ENCODE measurements around the gene NAV2. TPM values are rescaled to one million over a fixed set of nuclear protein-coding genes. Genes with fewer than 3 reads are reported as not detected.

NAV2 gene
- polyA plus RNA-seq, 1 donor from 2014 or later = 3.0 TPM

DNA sequence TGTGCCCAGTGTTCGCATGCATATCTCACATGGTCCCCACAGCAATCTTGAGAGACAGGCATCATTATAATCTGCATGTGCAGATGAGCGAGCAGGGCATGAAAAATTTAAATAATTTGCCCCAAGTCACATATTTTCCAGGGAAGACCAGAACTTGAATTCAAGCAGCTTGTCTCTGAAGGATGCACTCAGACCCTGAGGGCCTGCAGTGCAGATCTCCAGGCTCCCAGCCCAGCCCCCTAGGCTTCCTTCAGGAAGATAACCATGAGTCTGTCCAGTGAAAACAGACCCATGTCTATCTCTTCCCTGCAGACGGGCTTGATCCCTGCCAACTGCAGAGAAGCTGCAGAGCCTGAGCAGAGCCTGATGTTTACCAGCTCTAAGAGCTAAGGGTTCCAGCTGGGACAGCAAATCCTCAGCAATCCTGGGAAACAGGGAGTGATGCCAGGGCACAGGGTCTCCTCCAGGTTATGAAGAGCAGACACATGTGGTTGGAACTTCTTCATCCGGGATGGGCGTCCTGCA is 55.1 kb downstream of the NAV2 start:
- TF ChIP-seq TAF1 (IDR thresholded peaks at IDR 0.05; ENCODE audit: low read depth) (no peak), RAD21 (conservative IDR thresholded peaks at IDR 0.05) (no peak), SMC3 (conservative IDR thresholded peaks at IDR 0.05; ENCODE audit: poor library complexity) (no peak), POLR2AphosphoS5 (IDR thresholded peaks at IDR 0.05) (no peak), EP300 (conservative IDR thresholded peaks at IDR 0.05; ENCODE audit: poor library complexity, severe bottlenecking) (no peak)
- TF ChIP-seq, protein P1, sequence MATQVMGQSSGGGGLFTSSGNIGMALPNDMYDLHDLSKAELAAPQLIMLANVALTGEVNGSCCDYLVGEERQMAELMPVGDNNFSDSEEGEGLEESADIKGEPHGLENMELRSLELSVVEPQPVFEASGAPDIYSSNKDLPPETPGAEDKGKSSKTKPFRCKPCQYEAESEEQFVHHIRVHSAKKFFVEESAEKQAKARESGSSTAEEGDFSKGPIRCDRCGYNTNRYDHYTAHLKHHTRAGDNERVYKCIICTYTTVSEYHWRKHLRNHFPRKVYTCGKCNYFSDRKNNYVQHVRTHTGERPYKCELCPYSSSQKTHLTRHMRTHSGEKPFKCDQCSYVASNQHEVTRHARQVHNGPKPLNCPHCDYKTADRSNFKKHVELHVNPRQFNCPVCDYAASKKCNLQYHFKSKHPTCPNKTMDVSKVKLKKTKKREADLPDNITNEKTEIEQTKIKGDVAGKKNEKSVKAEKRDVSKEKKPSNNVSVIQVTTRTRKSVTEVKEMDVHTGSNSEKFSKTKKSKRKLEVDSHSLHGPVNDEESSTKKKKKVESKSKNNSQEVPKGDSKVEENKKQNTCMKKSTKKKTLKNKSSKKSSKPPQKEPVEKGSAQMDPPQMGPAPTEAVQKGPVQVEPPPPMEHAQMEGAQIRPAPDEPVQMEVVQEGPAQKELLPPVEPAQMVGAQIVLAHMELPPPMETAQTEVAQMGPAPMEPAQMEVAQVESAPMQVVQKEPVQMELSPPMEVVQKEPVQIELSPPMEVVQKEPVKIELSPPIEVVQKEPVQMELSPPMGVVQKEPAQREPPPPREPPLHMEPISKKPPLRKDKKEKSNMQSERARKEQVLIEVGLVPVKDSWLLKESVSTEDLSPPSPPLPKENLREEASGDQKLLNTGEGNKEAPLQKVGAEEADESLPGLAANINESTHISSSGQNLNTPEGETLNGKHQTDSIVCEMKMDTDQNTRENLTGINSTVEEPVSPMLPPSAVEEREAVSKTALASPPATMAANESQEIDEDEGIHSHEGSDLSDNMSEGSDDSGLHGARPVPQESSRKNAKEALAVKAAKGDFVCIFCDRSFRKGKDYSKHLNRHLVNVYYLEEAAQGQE (IDR thresholded peaks at IDR 0.05; ENCODE audit: borderline replicate concordance) = no peak
- no peak overlapping the region for H3K4me2 ChIP-seq (ENCODE audit: low read length)
- no peak overlapping the region for H3K4me3 ChIP-seq (ENCODE audit: low read length)
- no peaks in the 10 kb centered on the region for H3K9me3 ChIP-seq (ENCODE audit: low read length)
- no peaks in the 10 kb centered on the region for H4K20me1 ChIP-seq (ENCODE audit: insufficient read depth)
- no peaks in the 10 kb centered on the region for H3K9me2 ChIP-seq (ENCODE audit: insufficient read depth, low read length)
- no peaks in the 10 kb centered on the region for H3K79me2 ChIP-seq (replicated peaks; ENCODE audit: insufficient read depth, low read length)
- H2AFZ ChIP-seq (ENCODE audit: low read depth, low read length) = no peak overlapping the region
- no peak overlapping the region for H3K9ac ChIP-seq (ENCODE audit: low read length)
- H3K27ac ChIP-seq (ENCODE audit: low read length) = no peak overlapping the region
- no peaks in the 10 kb centered on the region for H3F3A ChIP-seq (ENCODE audit: insufficient read depth, low read length, poor library complexity, severe bottlenecking)
- no peaks in the 10 kb centered on the region for H3K36me3 ChIP-seq (ENCODE audit: insufficient read depth, low read length)
- H3K27me3 ChIP-seq (ENCODE audit: insufficient read depth, low read depth, low read length) = peaks cover 11% of the 10 kb centered on the region

DNA sequence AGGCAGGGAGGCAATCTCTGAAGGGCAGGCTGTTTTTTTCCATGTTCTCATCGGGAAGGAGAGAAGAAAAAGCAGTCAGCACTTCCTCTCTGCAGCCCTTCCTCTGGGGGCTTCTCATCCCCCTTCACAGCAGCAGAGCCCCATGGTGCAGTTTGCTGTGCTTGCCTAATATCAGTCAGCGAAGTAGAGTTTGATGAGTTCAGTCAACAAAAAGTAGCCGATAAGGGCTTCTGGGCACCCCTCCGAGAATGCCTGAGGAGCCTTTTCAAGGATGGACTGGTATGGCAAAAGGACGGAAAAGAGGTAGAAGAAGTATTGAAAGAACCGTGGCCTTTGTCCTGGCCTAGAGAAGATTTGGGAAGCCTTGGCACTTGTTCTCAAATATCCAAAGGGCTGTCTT is 55.6 kb downstream of the NAV2 start:
- Histone ChIP-seq H3K9me3 (ENCODE audit: low read length) (no peaks in the 10 kb centered on the region), H3K27ac (ENCODE audit: low read length) (no peak overlapping the region), H3K9ac (ENCODE audit: low read length) (no peak overlapping the region), H3F3A (ENCODE audit: insufficient read depth, low read length, poor library complexity, severe bottlenecking) (no peaks in the 10 kb centered on the region), H3K9me2 (ENCODE audit: insufficient read depth, low read length) (no peaks in the 10 kb centered on the region), H2AFZ (ENCODE audit: low read depth, low read length) (no peak overlapping the region), H4K20me1 (ENCODE audit: insufficient read depth) (no peaks in the 10 kb centered on the region), H3K36me3 (ENCODE audit: insufficient read depth, low read length) (no peaks in the 10 kb centered on the region), H3K27me3 (ENCODE audit: insufficient read depth, low read depth, low read length) (peaks cover 7% of the 10 kb centered on the region), H3K79me2 (replicated peaks; ENCODE audit: insufficient read depth, low read length) (no peaks in the 10 kb centered on the region), H3K4me3 (ENCODE audit: low read length) (no peak overlapping the region), H3K4me2 (ENCODE audit: low read length) (no peak overlapping the region)
- TF ChIP-seq EZH2 (IDR thresholded peaks at IDR 0.05; ENCODE audit: borderline replicate concordance, insufficient read depth, low read length, poor library complexity, severe bottlenecking) = no peak
- no peak for TF ChIP-seq CTCF (IDR thresholded peaks at IDR 0.05; ENCODE audit: poor library complexity, severe bottlenecking)
- TF ChIP-seq TAF1 (IDR thresholded peaks at IDR 0.05; ENCODE audit: low read depth) = no peak
- no peak for TF ChIP-seq SMC3 (conservative IDR thresholded peaks at IDR 0.05; ENCODE audit: poor library complexity)
- TF ChIP-seq EP300 (conservative IDR thresholded peaks at IDR 0.05; ENCODE audit: poor library complexity, severe bottlenecking) = no peak
- TF ChIP-seq RAD21 (conservative IDR thresholded peaks at IDR 0.05) = no peak
- TF ChIP-seq, protein P1 (IDR thresholded peaks at IDR 0.05; ENCODE audit: borderline replicate concordance) = no peak
- no peak for TF ChIP-seq POLR2AphosphoS5 (IDR thresholded peaks at IDR 0.05)
- no peak for TF ChIP-seq MXI1 (conservative IDR thresholded peaks at IDR 0.05; ENCODE audit: poor library complexity, severe bottlenecking)

All from neural cell (in vitro differentiated cells).